ENCODE results near the gene FBN3.

DNA sequence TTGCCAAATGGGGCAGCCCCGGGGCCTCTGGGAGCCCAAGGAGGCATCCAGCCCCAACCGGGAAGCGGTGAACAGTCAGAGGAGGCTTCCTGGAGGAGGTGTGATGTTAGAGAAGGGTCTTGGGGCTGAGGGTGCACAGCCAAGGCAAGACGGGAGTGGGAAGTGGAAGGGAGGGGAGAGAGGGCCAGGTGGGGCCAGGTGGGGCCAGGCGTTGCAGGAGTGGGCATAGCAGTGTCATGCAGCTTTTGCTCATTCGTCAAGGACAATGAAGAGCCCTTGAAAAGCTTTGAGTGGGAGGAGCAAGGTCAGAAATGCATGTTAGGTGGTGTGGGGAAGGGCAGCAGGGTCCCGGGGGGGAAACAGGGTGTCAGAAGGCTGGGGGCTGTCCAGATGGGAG is 1.8 kb downstream of the FBN3 start:
- no peak for TF ChIP-seq EZH2 (IDR thresholded peaks at IDR 0.05; ENCODE audit: borderline replicate concordance, insufficient read depth, low read depth, low read length, poor library complexity, severe bottlenecking)
- TF ChIP-seq, protein P1, sequence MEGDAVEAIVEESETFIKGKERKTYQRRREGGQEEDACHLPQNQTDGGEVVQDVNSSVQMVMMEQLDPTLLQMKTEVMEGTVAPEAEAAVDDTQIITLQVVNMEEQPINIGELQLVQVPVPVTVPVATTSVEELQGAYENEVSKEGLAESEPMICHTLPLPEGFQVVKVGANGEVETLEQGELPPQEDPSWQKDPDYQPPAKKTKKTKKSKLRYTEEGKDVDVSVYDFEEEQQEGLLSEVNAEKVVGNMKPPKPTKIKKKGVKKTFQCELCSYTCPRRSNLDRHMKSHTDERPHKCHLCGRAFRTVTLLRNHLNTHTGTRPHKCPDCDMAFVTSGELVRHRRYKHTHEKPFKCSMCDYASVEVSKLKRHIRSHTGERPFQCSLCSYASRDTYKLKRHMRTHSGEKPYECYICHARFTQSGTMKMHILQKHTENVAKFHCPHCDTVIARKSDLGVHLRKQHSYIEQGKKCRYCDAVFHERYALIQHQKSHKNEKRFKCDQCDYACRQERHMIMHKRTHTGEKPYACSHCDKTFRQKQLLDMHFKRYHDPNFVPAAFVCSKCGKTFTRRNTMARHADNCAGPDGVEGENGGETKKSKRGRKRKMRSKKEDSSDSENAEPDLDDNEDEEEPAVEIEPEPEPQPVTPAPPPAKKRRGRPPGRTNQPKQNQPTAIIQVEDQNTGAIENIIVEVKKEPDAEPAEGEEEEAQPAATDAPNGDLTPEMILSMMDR (IDR thresholded peaks at IDR 0.05) = no peak

Measured in B cell (primary cell).